ENCODE measurements around the gene CXorf49.
"Not testable (repeated sequence)": the region's sequence is repeated elsewhere in the genome, so short reads cannot be mapped to it uniquely, and the experiment has no call there.

- not testable (repeated sequence) for TF ChIP-seq CTCF (conservative IDR thresholded peaks at IDR 0.05 in 1 of 2, IDR thresholded peaks at IDR 0.05 in 1 of 2; ENCODE audit: low read depth in 1 of 2, low read length in 2 of 2); EZH2 (IDR thresholded peaks at IDR 0.05; ENCODE audit: low read length, missing control alignments)
Measured at GRCh38 chrX:71677195-71677594, 40.9 kb downstream of the CXorf49 start.
